Liver (tissue), 9 donors: Measurements from ENCODE around the gene ETNPPL. TPM values are rescaled to one million over a fixed set of nuclear protein-coding genes. Genes with fewer than 3 reads are reported as not detected.

Source experiments
- DNase-seq: peaks from one replicate; pipeline ENCODE4 v3.0.0-alpha.2; 2017; ENCODE audit warnings: low spot score
- H3K27ac ChIP-seq, 2 donors: one replicate each; pipeline ENCODE4 v1.7.0; 2013; ENCODE audit warnings: inconsistent platforms in 2 of 2, low read length in 2 of 2, control low read depth in 1 of 2, low read depth in 1 of 2, mild to moderate bottlenecking in 1 of 2
- H3K27me3 ChIP-seq, 4 donors: one replicate each; pipeline versions ENCODE4 v1.6.1 to v1.7.0; 2013; ENCODE audit warnings: low read length in 3 of 4, inconsistent platforms in 1 of 4, mild to moderate bottlenecking in 1 of 4, moderate library complexity in 1 of 4; ENCODE audit not compliant: control insufficient read depth in 4 of 4, insufficient read depth in 4 of 4
- H3K36me3 ChIP-seq, 4 donors: one replicate each; pipeline versions ENCODE4 v1.6.1 to v1.7.0; 2013; ENCODE audit warnings: low read length in 3 of 4, mild to moderate bottlenecking in 3 of 4, low read depth in 1 of 4, moderate library complexity in 1 of 4; ENCODE audit not compliant: control insufficient read depth in 4 of 4, insufficient read depth in 3 of 4
- H3K4me1 ChIP-seq, 4 donors: one replicate each; pipeline versions ENCODE4 v1.6.1 to v1.7.0; 2013; ENCODE audit warnings: low read length in 3 of 4, mild to moderate bottlenecking in 3 of 4, moderate library complexity in 1 of 4; ENCODE audit not compliant: control insufficient read depth in 4 of 4, insufficient read depth in 4 of 4
- H3K4me3 ChIP-seq, 3 donors: one replicate each; pipeline versions ENCODE4 v1.6.1 to v1.7.0; 2013; ENCODE audit warnings: low read length in 3 of 3, control low read depth in 1 of 3, low read depth in 1 of 3, mild to moderate bottlenecking in 1 of 3
- H3K9ac ChIP-seq, 2 donors: one replicate each; pipeline ENCODE4 v1.7.0; 2013; ENCODE audit warnings: low read length in 2 of 2, mild to moderate bottlenecking in 2 of 2, moderate library complexity in 2 of 2, control low read depth in 1 of 2, low read depth in 1 of 2
- H3K9me3 ChIP-seq, 4 donors: one replicate each; pipeline versions ENCODE4 v1.6.1 to v1.7.0; 2013; ENCODE audit warnings: low read length in 3 of 4; ENCODE audit not compliant: control insufficient read depth in 4 of 4
- ATF3 ChIP-seq: IDR thresholded peaks from 2 replicates; pipeline ENCODE4 v1.6.1; 2016; ENCODE audit warnings: antibody characterized with exemption
- CTCF ChIP-seq: fragments of 150-350 bp; IDR thresholded peaks from 2 replicates; pipeline ENCODE4 v1.5.1; 2017; ENCODE audit warnings: improper control_type of control experiment, low read depth, low read length; ENCODE audit not compliant: missing input control
- EGR1 ChIP-seq, 2 donors: IDR thresholded peaks; 2 replicates each; pipeline ENCODE4 v1.6.1; 2016 to 2018; ENCODE audit warnings: antibody characterized with exemption in 2 of 2, low read depth in 2 of 2
- FOXA1 ChIP-seq: IDR thresholded peaks from 2 replicates; pipeline ENCODE4 v1.6.1; 2016; ENCODE audit warnings: antibody characterized with exemption
- FOXA2 ChIP-seq: IDR thresholded peaks from 2 replicates; pipeline ENCODE4 v1.6.1; 2016; ENCODE audit warnings: antibody characterized with exemption
- GABPA ChIP-seq, 2 donors: IDR thresholded peaks in 1 of 2; conservative IDR thresholded peaks in 1 of 2; 2 replicates each; pipeline ENCODE4 v1.6.1; 2016; ENCODE audit warnings: antibody characterized with exemption in 2 of 2, mild to moderate bottlenecking in 1 of 2, moderate library complexity in 1 of 2
- HNF4A ChIP-seq, 2 donors: conservative IDR thresholded peaks; 2 replicates each; pipeline ENCODE4 v1.6.1; 2016; ENCODE audit warnings: antibody characterized with exemption in 2 of 2, mild to moderate bottlenecking in 2 of 2
- HNF4G ChIP-seq: IDR thresholded peaks from 2 replicates; pipeline ENCODE4 v1.6.1; 2016; ENCODE audit warnings: antibody characterized with exemption
- JUND ChIP-seq, 2 donors: IDR thresholded peaks; 2 replicates each; pipeline ENCODE4 v1.6.1; 2016; ENCODE audit warnings: antibody characterized with exemption in 2 of 2
- MAX ChIP-seq: IDR thresholded peaks from 2 replicates; pipeline ENCODE4 v1.6.1; 2016; ENCODE audit warnings: antibody characterized with exemption
- NR2F2 ChIP-seq: IDR thresholded peaks from 2 replicates; pipeline ENCODE4 v1.6.1; 2016; ENCODE audit warnings: antibody characterized with exemption
- RAD21 ChIP-seq, 2 donors: IDR thresholded peaks; 2 replicates each; pipeline ENCODE4 v1.6.1; 2016; ENCODE audit warnings: antibody characterized with exemption in 2 of 2, mild to moderate bottlenecking in 2 of 2
- REST ChIP-seq: IDR thresholded peaks from 2 replicates; pipeline ENCODE4 v1.6.1; 2016; ENCODE audit warnings: antibody characterized with exemption, mild to moderate bottlenecking
- RXRA ChIP-seq, 2 donors: IDR thresholded peaks; 2 replicates each; pipeline ENCODE4 v1.6.1; 2017 to 2018; ENCODE audit warnings: antibody characterized with exemption in 2 of 2, mild to moderate bottlenecking in 1 of 2
- TAF1 ChIP-seq: conservative IDR thresholded peaks from 2 replicates; pipeline ENCODE4 v1.6.1; 2016; ENCODE audit warnings: antibody characterized with exemption, mild to moderate bottlenecking
- YY1 ChIP-seq: IDR thresholded peaks from 2 replicates; pipeline ENCODE4 v1.6.1; 2016; ENCODE audit warnings: antibody characterized with exemption, mild to moderate bottlenecking
- ZBTB33 ChIP-seq: IDR thresholded peaks from 2 replicates; pipeline ENCODE4 v1.6.1; 2016; ENCODE audit warnings: antibody characterized with exemption
- WGBS: extraction: QIAGEN DNeasy Blood & Tissue Kit; methylation state at CpG from one replicate; pipeline ENCODE4 v1.1.7; 2013; 5-methylcytosine and 5-hydroxymethylcytosine counted together
- polyA plus RNA-seq, 2 donors: library from polyadenylated mRNA; stranded (reverse) in 1 of 2; unstranded in 1 of 2; fragments of 200-250 nt in 1 of 2; fragments of >200 nt in 1 of 2; fragmentation: Nextera tagmentation in 1 of 2; extraction: Ambion mirVana in 1 of 2; gene quantifications; one replicate each; pipeline versions ENCODE4 v1.2.1 to v1.2.3, GENCODE V29; 2013 to 2015
- total RNA-seq, 2 donors: library from RNA; depleted of rRNA; stranded (reverse); fragments of >200 nt; gene quantifications; one replicate each; pipeline ENCODE4 v1.2.3, GENCODE V29; 2014
- donor health status: healthy.
- donor health status: healthy.
- donor health status: healthy.
- donor health status: healthy.
- donor health status: healthy.

Gene ETNPPL
- total and polyA plus RNA-seq, 4 donors, result 2.5 to 43.3 (median 25.3) TPM

GRCh38 chr4:108787724-108788123 lies 24.9 kb upstream of the ETNPPL start:
- no peaks in the 10 kb centered on the region for H3K27me3 ChIP-seq
- no peak overlapping the region for H3K4me3 ChIP-seq
- peaks cover 2 to 22% (median 19%) of the 10 kb centered on the region in 4 donors for H3K4me1 ChIP-seq
- no peak for TF ChIP-seq YY1
- no peak for TF ChIP-seq RAD21 (IDR thresholded peaks at IDR 0.05)
- TF ChIP-seq JUND (IDR thresholded peaks at IDR 0.05), result no peak
- no peak for TF ChIP-seq EGR1 (IDR thresholded peaks at IDR 0.05; ENCODE audit: low read depth in 2 of 2)
- TF ChIP-seq HNF4G, result no peak
- no peak for TF ChIP-seq FOXA2
- TF ChIP-seq FOXA1, result no peak
- no peak for TF ChIP-seq ATF3
- TF ChIP-seq CTCF, result no peak
- TF ChIP-seq ZBTB33, result no peak
- TF ChIP-seq RXRA (IDR thresholded peaks at IDR 0.05), result no peak
- H3K27ac ChIP-seq, result no peak overlapping the region
- no peaks in the 10 kb centered on the region for H3K9me3 ChIP-seq
- WGBS, result 97% methylated on average over 16 of the region's 16 CpGs
- no peak for DNase-seq
- no peaks in the 10 kb centered on the region for H3K36me3 ChIP-seq
- no peak overlapping the region for H3K9ac ChIP-seq

- WGBS, result 94% methylated on average over 14 of the region's 14 CpGs
- Histone ChIP-seq H3K9me3 (no peaks in the 10 kb centered on the region), H3K4me1 (peaks cover 2 to 22% (median 19%) of the 10 kb centered on the region in 4 donors), H3K4me3 (no peak overlapping the region), H3K9ac (no peak overlapping the region), H3K27ac (no peak overlapping the region), H3K27me3 (no peaks in the 10 kb centered on the region), H3K36me3 (no peaks in the 10 kb centered on the region)
- TF ChIP-seq HNF4G (no peak), RXRA (IDR thresholded peaks at IDR 0.05) (no peak), CTCF (no peak), JUND (IDR thresholded peaks at IDR 0.05) (no peak), TAF1 (no peak), REST (no peak), HNF4A (conservative IDR thresholded peaks at IDR 0.05) (no peak), GABPA (IDR thresholded peaks at IDR 0.05 in 1 of 2, conservative IDR thresholded peaks at IDR 0.05 in 1 of 2) (no peak), NR2F2 (no peak), MAX (no peak), FOXA2 (no peak)
- no peak for DNase-seq
Measured at GRCh38 chr4:108787106-108787505, 24.3 kb upstream of the ETNPPL start.
